ENCODE results near the gene PKD2. TPM values are rescaled to one million over a fixed set of nuclear protein-coding genes. Genes with fewer than 3 reads are reported as not detected.
"Not testable (repeated sequence)": the region's sequence is repeated elsewhere in the genome, so short reads cannot be mapped to it uniquely, and the experiment has no call there.

Gene PKD2
- total and polyA plus RNA-seq, 2 of the 4 experiments (the other 2 are of a cell fraction), result 43.8 to 51.3 TPM

DNA sequence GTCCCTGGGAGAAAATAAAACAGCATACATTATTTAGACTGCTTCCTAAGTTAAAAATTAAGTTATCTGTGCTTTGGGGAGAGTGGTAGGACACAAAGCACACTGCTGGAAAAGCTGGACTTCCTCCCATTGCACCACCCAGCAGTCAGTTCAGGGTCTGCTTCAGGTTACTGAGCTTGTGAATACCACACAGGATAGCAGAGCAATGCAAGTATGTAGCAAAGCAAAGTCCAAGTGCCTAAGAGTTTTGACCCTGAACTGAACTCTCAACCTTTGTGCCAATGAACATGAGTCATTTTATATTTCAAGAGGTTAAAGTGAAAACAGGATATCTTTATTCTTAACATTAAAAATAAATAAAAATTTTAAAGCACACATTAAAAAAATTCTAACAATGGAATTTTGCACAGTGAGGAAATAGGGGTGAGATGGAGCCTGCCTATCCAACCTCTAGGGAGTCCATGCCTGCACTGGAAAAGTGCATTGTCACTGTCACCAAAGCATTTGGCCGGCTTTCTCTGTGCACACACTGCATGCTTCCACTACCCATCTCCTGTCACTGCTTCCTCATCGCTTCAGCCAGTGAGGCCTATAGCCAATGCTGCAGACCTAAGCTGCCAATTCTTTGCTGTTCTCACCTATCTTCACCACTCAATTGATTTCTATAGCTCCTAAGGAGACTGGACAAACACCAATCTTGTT is 100.1 kb downstream of the PKD2 start:
- Histone ChIP-seq H2AK5ac (ENCODE audit: low read depth, low read length) (peak overlapping the region; percentile 86), H2BK5ac (ENCODE audit: low read depth, low read length, poor library complexity, severe bottlenecking) (no peak overlapping the region), H3K36me3 (ENCODE audit: control insufficient read depth, insufficient read depth, low read length) (no peaks in the 10 kb centered on the region), H3K27me3 (ENCODE audit: control insufficient read depth, insufficient read depth, low read length) (no peaks in the 10 kb centered on the region), H3K9me1 (ENCODE audit: insufficient read depth, low read length) (peaks cover 8% of the 10 kb centered on the region), H3K14ac (replicated peaks; ENCODE audit: low read depth, low read length) (peak overlapping the region; percentile 80; the same call in 1 of the 2 replicates), H3K4me2 (ENCODE audit: low read depth, low read length) (no peak overlapping the region), H4K5ac (ENCODE audit: low read depth, low read length) (peak overlapping the region; percentile 4; the same call in 1 of the 2 replicates), H3K4me1 (ENCODE audit: control insufficient read depth, insufficient read depth, low read length) (peaks cover 11% of the 10 kb centered on the region), H3K79me1 (ENCODE audit: low read depth in 1 of 2, low read length in 2 of 2) (no peaks in the 10 kb centered on the region), H3K4me3 (ENCODE audit: insufficient read depth, low read depth, low read length) (no peak overlapping the region), H3K9ac (ENCODE audit: low read depth, low read length) (no peak overlapping the region), H3K18ac (ENCODE audit: low read depth, low read length) (peak overlapping the region; percentile 27; the same call in 1 of the 2 replicates), H3K23ac (ENCODE audit: low read depth, low read length) (peak overlapping the region; percentile 68), H2AFZ (replicated peaks; ENCODE audit: low read length, poor library complexity) (no peak overlapping the region), H2AK9ac (replicated peaks; ENCODE audit: low read depth, low read length, poor library complexity) (no peak overlapping the region), H4K20me1 (ENCODE audit: insufficient read depth, low read length) (no peaks in the 10 kb centered on the region), H2BK15ac (ENCODE audit: low read depth, low read length) (0 out of 3 replicates have a peak overlapping the region, but pooled peaks have one; percentile 25), H3K27ac (ENCODE audit: insufficient read depth, low read length) (no peak overlapping the region), H2BK20ac (ENCODE audit: low read depth, low read length) (peak overlapping the region; percentile 82; the same call in 1 of the 2 replicates), H3K4ac (ENCODE audit: low read depth, low read length) (peak overlapping the region; percentile 62), H3K9me3 (ENCODE audit: control insufficient read depth, insufficient read depth, low read length) (no peaks in the 10 kb centered on the region), H4K91ac (ENCODE audit: insufficient read depth, low read depth, low read length) (0 out of 2 replicates have a peak overlapping the region, but pooled peaks have one; percentile 29), H2BK120ac (ENCODE audit: low read depth, low read length) (no peak overlapping the region; the same call in 1 of the 2 replicates), H4K8ac (ENCODE audit: low read depth in 2 of 2, low read length in 2 of 2) (peak overlapping the region in 1 of 2 experiments; percentile 30; a peak in 1 of 4 replicates), H3K56ac (ENCODE audit: extremely low read depth, insufficient read depth, low read length) (no peak overlapping the region)
- ChIA-PET CTCF (no interaction called here), POLR2A (ENCODE audit: unreplicated experiment) (no interaction called here)
- ATAC-seq (ENCODE audit: low read depth), result peak; percentile 22; the same call in 1 of the 2 replicates
- dilution Hi-C loops (cut with HindIII; ENCODE audit: low sequenced_read_pairs, unreplicated experiment) (no loop called here), intact Hi-C loops (cut with micrococcal nuclease) (no loop called here), in situ Hi-C loops (cut with MboI; ENCODE audit: low sequenced_read_pairs) (no loop called here)
- no TSS peak for BruUV-seq (replicated peaks)
- peak; percentile 9 for DNase-seq
- WGBS, 2 experiments (ENCODE audit: extremely low coverage in 2 of 2, insufficient read length in 1 of 2), result 83% methylated on average over 1 of the region's 2 CpGs; no CpG with 5 or more reads in 1 of the 2 experiments
- TF ChIP-seq CHD1 (IDR thresholded peaks at IDR 0.05; ENCODE audit: low read depth, low read length) (no peak), POLR2A (IDR thresholded peaks at IDR 0.05; ENCODE audit: low read depth, low read length) (no peak), RFX5 (IDR thresholded peaks at IDR 0.05; ENCODE audit: low read depth, low read length) (no peak), RAD21 (IDR thresholded peaks at IDR 0.05; ENCODE audit: low read length) (no peak), FOS (IDR thresholded peaks at IDR 0.05; ENCODE audit: low read depth, low read length) (no peak), NFE2L2 (IDR thresholded peaks at IDR 0.05; ENCODE audit: low read depth, low read length) (0 out of 2 replicates have a peak, but pooled peaks have one; percentile 15)
- TF ChIP-seq, protein P1, sequence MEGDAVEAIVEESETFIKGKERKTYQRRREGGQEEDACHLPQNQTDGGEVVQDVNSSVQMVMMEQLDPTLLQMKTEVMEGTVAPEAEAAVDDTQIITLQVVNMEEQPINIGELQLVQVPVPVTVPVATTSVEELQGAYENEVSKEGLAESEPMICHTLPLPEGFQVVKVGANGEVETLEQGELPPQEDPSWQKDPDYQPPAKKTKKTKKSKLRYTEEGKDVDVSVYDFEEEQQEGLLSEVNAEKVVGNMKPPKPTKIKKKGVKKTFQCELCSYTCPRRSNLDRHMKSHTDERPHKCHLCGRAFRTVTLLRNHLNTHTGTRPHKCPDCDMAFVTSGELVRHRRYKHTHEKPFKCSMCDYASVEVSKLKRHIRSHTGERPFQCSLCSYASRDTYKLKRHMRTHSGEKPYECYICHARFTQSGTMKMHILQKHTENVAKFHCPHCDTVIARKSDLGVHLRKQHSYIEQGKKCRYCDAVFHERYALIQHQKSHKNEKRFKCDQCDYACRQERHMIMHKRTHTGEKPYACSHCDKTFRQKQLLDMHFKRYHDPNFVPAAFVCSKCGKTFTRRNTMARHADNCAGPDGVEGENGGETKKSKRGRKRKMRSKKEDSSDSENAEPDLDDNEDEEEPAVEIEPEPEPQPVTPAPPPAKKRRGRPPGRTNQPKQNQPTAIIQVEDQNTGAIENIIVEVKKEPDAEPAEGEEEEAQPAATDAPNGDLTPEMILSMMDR (conservative IDR thresholded peaks at IDR 0.05; ENCODE audit: low read depth, low read length), result no peak

DNA sequence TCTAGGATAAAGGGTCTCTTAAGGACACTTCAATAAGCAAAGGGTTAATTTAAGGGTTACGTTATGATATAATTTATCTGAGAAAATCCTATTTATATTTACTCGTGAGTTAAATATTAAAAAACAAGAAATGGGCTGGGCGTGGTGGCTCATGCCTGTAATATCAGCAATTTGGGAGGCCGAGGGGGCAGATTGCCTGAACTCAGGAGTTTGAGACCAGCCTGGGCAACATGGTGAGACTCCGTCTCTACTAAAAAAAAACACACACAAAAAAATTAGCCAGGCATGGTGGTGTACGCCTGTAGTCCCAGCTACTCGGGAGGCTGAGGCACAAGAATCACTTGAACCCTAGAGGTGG is 100.7 kb downstream of the PKD2 start:
- H2BK5ac ChIP-seq (ENCODE audit: low read depth, low read length, poor library complexity, severe bottlenecking); H3K9me1 ChIP-seq (ENCODE audit: insufficient read depth, low read length); BruUV-seq (replicated peaks); H4K91ac ChIP-seq (ENCODE audit: insufficient read depth, low read depth, low read length); H3K27ac ChIP-seq (ENCODE audit: insufficient read depth, low read length); POLR2A ChIA-PET (ENCODE audit: unreplicated experiment); H3K79me1 ChIP-seq (ENCODE audit: low read depth in 1 of 2, low read length in 2 of 2); H2BK120ac ChIP-seq (ENCODE audit: low read depth, low read length); dilution Hi-C loops (cut with HindIII; ENCODE audit: low sequenced_read_pairs, unreplicated experiment); H3K4ac ChIP-seq (ENCODE audit: low read depth, low read length); H4K5ac ChIP-seq (ENCODE audit: low read depth, low read length); in situ Hi-C loops (cut with MboI; ENCODE audit: low sequenced_read_pairs); H3K36me3 ChIP-seq (ENCODE audit: control insufficient read depth, insufficient read depth, low read length); H2BK20ac ChIP-seq (ENCODE audit: low read depth, low read length); intact Hi-C loops (cut with micrococcal nuclease); H3K56ac ChIP-seq (ENCODE audit: extremely low read depth, insufficient read depth, low read length); H3K14ac ChIP-seq (replicated peaks; ENCODE audit: low read depth, low read length); H2AFZ ChIP-seq (replicated peaks; ENCODE audit: low read length, poor library complexity); H3K9me3 ChIP-seq (ENCODE audit: control insufficient read depth, insufficient read depth, low read length); H4K8ac ChIP-seq (ENCODE audit: low read depth in 2 of 2, low read length in 2 of 2); H3K27me3 ChIP-seq (ENCODE audit: control insufficient read depth, insufficient read depth, low read length); H3K4me3 ChIP-seq (ENCODE audit: insufficient read depth, low read depth, low read length); DNase-seq; H3K9ac ChIP-seq (ENCODE audit: low read depth, low read length); H3K23ac ChIP-seq (ENCODE audit: low read depth, low read length); H2AK5ac ChIP-seq (ENCODE audit: low read depth, low read length); H3K18ac ChIP-seq (ENCODE audit: low read depth, low read length); ATAC-seq (ENCODE audit: low read depth); H2AK9ac ChIP-seq (replicated peaks; ENCODE audit: low read depth, low read length, poor library complexity); H4K20me1 ChIP-seq (ENCODE audit: insufficient read depth, low read length); H3K4me2 ChIP-seq (ENCODE audit: low read depth, low read length); CTCF ChIA-PET: not testable (repeated sequence)
- Histone ChIP-seq H3K4me1 (ENCODE audit: control insufficient read depth, insufficient read depth, low read length) (peaks cover 11% of the 10 kb centered on the region), H2BK15ac (ENCODE audit: low read depth, low read length) (0 out of 3 replicates have a peak overlapping the region, but pooled peaks have one; percentile 25)
- WGBS, 2 experiments (ENCODE audit: extremely low coverage in 2 of 2, insufficient read length in 1 of 2), result no CpG with 5 or more reads among the region's 7 CpGs

All from IMR-90 (cell line).